GM12874 (cell line): ENCODE data around the gene EGLN3.

ENCODE experiments used
- CTCF ChIP-seq: IDR thresholded peaks from 2 replicates; pipeline ENCODE4 v1.5.1; 2011; ENCODE audit warnings: low read depth, mild to moderate bottlenecking, control low read depth, low read length, moderate library complexity; ENCODE audit not compliant: insufficient read depth

Gene EGLN3

GRCh38 chr14:33925946-33926345, 24.9 kb downstream of the EGLN3 start:
- no peak for TF ChIP-seq CTCF

GRCh38 chr14:33925235-33925634, 25.6 kb downstream of the EGLN3 start:
- TF ChIP-seq CTCF: no peak

GRCh38 chr14:33924566-33925100, 26.2 kb downstream of the EGLN3 start:
- TF ChIP-seq CTCF: no peak

- no peak for TF ChIP-seq CTCF
Observed at GRCh38 chr14:33922125-33922524, 28.7 kb downstream of the EGLN3 start.

GRCh38 chr14:33918256-33918655, 32.6 kb downstream of the EGLN3 start:
- TF ChIP-seq CTCF: no peak

GRCh38 chr14:33917661-33918060, 33.2 kb downstream of the EGLN3 start:
- TF ChIP-seq CTCF: no peak

GRCh38 chr14:33916663-33917565, 34.0 kb downstream of the EGLN3 start:
- TF ChIP-seq CTCF: no peak
